ENCODE measurements around the gene CEP162. TPM values are rescaled to one million over a fixed set of nuclear protein-coding genes. Genes with fewer than 3 reads are reported as not detected.
"Not testable (repeated sequence)": the region's sequence is repeated elsewhere in the genome, so short reads cannot be mapped to it uniquely, and the experiment has no call there.

CEP162 gene
- total RNA-seq, 1 donor: 6.0 TPM

- H3K4me3 ChIP-seq (ENCODE audit: low read depth, low read length): no peak overlapping the region
- TF ChIP-seq, protein P1, sequence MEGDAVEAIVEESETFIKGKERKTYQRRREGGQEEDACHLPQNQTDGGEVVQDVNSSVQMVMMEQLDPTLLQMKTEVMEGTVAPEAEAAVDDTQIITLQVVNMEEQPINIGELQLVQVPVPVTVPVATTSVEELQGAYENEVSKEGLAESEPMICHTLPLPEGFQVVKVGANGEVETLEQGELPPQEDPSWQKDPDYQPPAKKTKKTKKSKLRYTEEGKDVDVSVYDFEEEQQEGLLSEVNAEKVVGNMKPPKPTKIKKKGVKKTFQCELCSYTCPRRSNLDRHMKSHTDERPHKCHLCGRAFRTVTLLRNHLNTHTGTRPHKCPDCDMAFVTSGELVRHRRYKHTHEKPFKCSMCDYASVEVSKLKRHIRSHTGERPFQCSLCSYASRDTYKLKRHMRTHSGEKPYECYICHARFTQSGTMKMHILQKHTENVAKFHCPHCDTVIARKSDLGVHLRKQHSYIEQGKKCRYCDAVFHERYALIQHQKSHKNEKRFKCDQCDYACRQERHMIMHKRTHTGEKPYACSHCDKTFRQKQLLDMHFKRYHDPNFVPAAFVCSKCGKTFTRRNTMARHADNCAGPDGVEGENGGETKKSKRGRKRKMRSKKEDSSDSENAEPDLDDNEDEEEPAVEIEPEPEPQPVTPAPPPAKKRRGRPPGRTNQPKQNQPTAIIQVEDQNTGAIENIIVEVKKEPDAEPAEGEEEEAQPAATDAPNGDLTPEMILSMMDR (IDR thresholded peaks at IDR 0.05; ENCODE audit: insufficient read depth, low read depth, low read length): no peak
- DNase-seq (ENCODE audit: low read depth): no peak
Measured at GRCh38 chr6:84182001-84182400, 45.4 kb downstream of the CEP162 start.

GRCh38 chr6:84177241-84177640 is 50.2 kb downstream of the CEP162 start:
- DNase-seq (ENCODE audit: low read depth): no peak
- TF ChIP-seq, protein P1 (IDR thresholded peaks at IDR 0.05; ENCODE audit: insufficient read depth, low read depth, low read length): no peak

GRCh38 chr6:84172574-84172973 is 54.9 kb downstream of the CEP162 start:
- TF ChIP-seq, protein P1 (IDR thresholded peaks at IDR 0.05; ENCODE audit: insufficient read depth, low read depth, low read length): no peak
- no peak overlapping the region for H3K4me3 ChIP-seq (ENCODE audit: low read depth, low read length)
- no peak for DNase-seq (ENCODE audit: low read depth)

More at GRCh38 chr6:84177241-84177640, 50.2 kb downstream of the CEP162 start:
- H3K4me3 ChIP-seq (ENCODE audit: low read depth, low read length): no peak overlapping the region

DNA sequence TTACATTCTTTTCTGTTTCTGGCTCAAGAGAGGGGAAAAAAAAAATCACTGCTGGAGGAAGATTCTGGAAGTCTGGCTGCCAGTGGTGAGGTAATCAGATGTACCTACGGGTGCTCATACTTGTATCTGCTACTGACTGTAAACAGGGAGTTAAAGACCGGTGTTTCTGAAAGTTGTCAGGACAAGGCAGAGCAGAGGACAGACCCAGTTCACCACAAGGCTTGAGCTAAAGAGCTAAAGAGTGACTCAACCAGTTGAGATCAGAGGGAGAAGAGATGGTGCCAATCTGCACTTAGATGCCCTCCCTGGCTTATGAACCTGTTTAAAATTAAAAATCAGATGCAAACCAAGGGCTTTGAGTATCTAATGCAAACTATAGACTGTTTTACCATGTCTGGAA is 55.4 kb downstream of the CEP162 start:
- TF ChIP-seq, protein P1 (IDR thresholded peaks at IDR 0.05; ENCODE audit: insufficient read depth, low read depth, low read length): no peak
- DNase-seq (ENCODE audit: low read depth): no peak
- no peak overlapping the region for H3K4me3 ChIP-seq (ENCODE audit: low read depth, low read length)

GRCh38 chr6:84167457-84167856 is 60.0 kb downstream of the CEP162 start:
- H3K4me3 ChIP-seq (ENCODE audit: low read depth, low read length): no peak overlapping the region
- TF ChIP-seq, protein P1 (IDR thresholded peaks at IDR 0.05; ENCODE audit: insufficient read depth, low read depth, low read length): no peak
- DNase-seq (ENCODE audit: low read depth): no peak

DNA sequence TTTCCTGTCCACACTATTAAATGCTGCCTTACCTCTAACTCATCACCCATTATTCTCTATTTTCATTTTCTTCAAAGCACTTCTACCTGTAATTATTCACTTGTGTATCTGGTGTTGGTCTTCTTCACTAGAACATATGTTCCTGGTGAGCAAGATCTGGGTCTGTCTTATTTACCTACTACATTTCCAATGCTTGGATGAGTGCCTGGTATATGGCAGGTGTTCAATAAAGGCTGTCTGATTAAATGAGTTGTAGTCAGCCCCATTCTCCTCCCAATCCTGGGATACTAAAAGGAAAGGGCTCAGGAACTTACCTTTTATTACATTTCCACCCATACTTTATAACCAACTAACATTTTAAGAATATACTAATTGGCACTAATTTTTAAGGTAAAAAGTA is 61.0 kb downstream of the CEP162 start:
- TF ChIP-seq, protein P1 (IDR thresholded peaks at IDR 0.05; ENCODE audit: insufficient read depth, low read depth, low read length): no peak
- H3K4me3 ChIP-seq (ENCODE audit: low read depth, low read length): no peak overlapping the region
- no peak for DNase-seq (ENCODE audit: low read depth)

GRCh38 chr6:84164328-84164727 is 63.1 kb downstream of the CEP162 start:
- not testable (repeated sequence) for DNase-seq (ENCODE audit: low read depth); H3K4me3 ChIP-seq (ENCODE audit: low read depth, low read length)
